ENCODE measurements around the gene VPS50. TPM values are rescaled to one million over a fixed set of nuclear protein-coding genes. Genes with fewer than 3 reads are reported as not detected.

Gene VPS50
- total and polyA plus RNA-seq, 2 donors (not counting 1 experiment from before 2014, with no cell fraction given) = 9.4 to 54.1 TPM

GRCh38 chr7:93307131-93307660, 75.0 kb downstream of the VPS50 start:
- CTCF ChIA-PET = no interaction called here
- H3K4me1 Mint-ChIP-seq = no peaks in the 10 kb centered on the region
- POLR2A ChIA-PET = no interaction called here
- no peak overlapping the region for H3K4me3 Mint-ChIP-seq
- Histone ChIP-seq H3K9ac (ENCODE audit: low read length) (no peak overlapping the region), H3K4me3 (ENCODE audit: control extremely low read depth in 1 of 5, extremely low read depth in 1 of 5, insufficient read depth in 1 of 5, low read depth in 2 of 5, low read length in 4 of 5) (no peak overlapping the region), H3K27ac (ENCODE audit: low read length in 2 of 2) (no peak overlapping the region), H2AFZ (ENCODE audit: insufficient read depth, low read depth, low read length, poor library complexity, severe bottlenecking) (no peak overlapping the region), H3K9me3 (ENCODE audit: control extremely low read depth in 1 of 3, control insufficient read depth in 2 of 3, insufficient read depth in 1 of 3, low read length in 2 of 3) (no peaks in the 10 kb centered on the region), H3K4me1 (ENCODE audit: control insufficient read depth in 2 of 2, insufficient read depth in 2 of 2, low read length in 2 of 2) (no peaks in the 10 kb centered on the region), H3K36me3 (replicated peaks in 1 of 2; ENCODE audit: control extremely low read depth in 1 of 2, control insufficient read depth in 1 of 2, extremely low read depth in 1 of 2, insufficient read depth in 2 of 2, low read length in 1 of 2) (peaks cover 13 to 14% of the 10 kb centered on the region in 2 experiments), H3K4me2 (replicated peaks; ENCODE audit: low read depth, low read length, poor library complexity, severe bottlenecking) (no peak overlapping the region), H3K79me2 (ENCODE audit: control insufficient read depth, insufficient read depth, low read length) (no peaks in the 10 kb centered on the region), H4K20me1 (ENCODE audit: control insufficient read depth, insufficient read depth, low read length, poor library complexity, severe bottlenecking) (no peaks in the 10 kb centered on the region), H3K27me3 (replicated peaks in 1 of 4; ENCODE audit: control extremely low read depth in 1 of 4, control insufficient read depth in 3 of 4, insufficient read depth in 4 of 4, low read length in 3 of 4) (no peaks in the 10 kb centered on the region)
- DNase-seq (no peak), ATAC-seq (ENCODE audit: low read depth) (no peak)
- no peak overlapping the region for H3K27ac Mint-ChIP-seq
- no peak for TF ChIP-seq EZH2 (IDR thresholded peaks at IDR 0.05; ENCODE audit: borderline replicate concordance, insufficient read depth, low read depth, low read length, poor library complexity, severe bottlenecking)
- TF ChIP-seq, protein P1, sequence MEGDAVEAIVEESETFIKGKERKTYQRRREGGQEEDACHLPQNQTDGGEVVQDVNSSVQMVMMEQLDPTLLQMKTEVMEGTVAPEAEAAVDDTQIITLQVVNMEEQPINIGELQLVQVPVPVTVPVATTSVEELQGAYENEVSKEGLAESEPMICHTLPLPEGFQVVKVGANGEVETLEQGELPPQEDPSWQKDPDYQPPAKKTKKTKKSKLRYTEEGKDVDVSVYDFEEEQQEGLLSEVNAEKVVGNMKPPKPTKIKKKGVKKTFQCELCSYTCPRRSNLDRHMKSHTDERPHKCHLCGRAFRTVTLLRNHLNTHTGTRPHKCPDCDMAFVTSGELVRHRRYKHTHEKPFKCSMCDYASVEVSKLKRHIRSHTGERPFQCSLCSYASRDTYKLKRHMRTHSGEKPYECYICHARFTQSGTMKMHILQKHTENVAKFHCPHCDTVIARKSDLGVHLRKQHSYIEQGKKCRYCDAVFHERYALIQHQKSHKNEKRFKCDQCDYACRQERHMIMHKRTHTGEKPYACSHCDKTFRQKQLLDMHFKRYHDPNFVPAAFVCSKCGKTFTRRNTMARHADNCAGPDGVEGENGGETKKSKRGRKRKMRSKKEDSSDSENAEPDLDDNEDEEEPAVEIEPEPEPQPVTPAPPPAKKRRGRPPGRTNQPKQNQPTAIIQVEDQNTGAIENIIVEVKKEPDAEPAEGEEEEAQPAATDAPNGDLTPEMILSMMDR (IDR thresholded peaks at IDR 0.05) = no peak
- intact Hi-C loops (cut with micrococcal nuclease) = no loop called here
- WGBS (ENCODE audit: insufficient coverage) = 100% methylated on average over 3 of the region's 5 CpGs
- no peaks in the 10 kb centered on the region for H3K27me3 Mint-ChIP-seq
- H3K9me3 Mint-ChIP-seq (ENCODE audit: insufficient read depth) = no peaks in the 10 kb centered on the region

GRCh38 chr7:93307943-93308342, 75.8 kb downstream of the VPS50 start:
- no peaks in the 10 kb centered on the region for H3K27me3 ChIP-seq (replicated peaks in 1 of 4; ENCODE audit: control extremely low read depth in 1 of 4, control insufficient read depth in 3 of 4, insufficient read depth in 4 of 4, low read length in 3 of 4)
- DNase-seq (no peak), ATAC-seq (ENCODE audit: low read depth) (no peak)
- no peaks in the 10 kb centered on the region for H3K4me1 ChIP-seq (ENCODE audit: control insufficient read depth in 2 of 2, insufficient read depth in 2 of 2, low read length in 2 of 2)
- H3K9ac ChIP-seq (ENCODE audit: low read length) = no peak overlapping the region
- no peaks in the 10 kb centered on the region for H3K79me2 ChIP-seq (ENCODE audit: control insufficient read depth, insufficient read depth, low read length)
- no peak overlapping the region for H3K4me3 ChIP-seq (ENCODE audit: control extremely low read depth in 1 of 5, extremely low read depth in 1 of 5, insufficient read depth in 1 of 5, low read depth in 2 of 5, low read length in 4 of 5)
- ChIA-PET CTCF (no interaction called here), POLR2A (no interaction called here)
- TF ChIP-seq, protein P1 (IDR thresholded peaks at IDR 0.05) = no peak
- no peak for TF ChIP-seq EZH2 (IDR thresholded peaks at IDR 0.05; ENCODE audit: borderline replicate concordance, insufficient read depth, low read depth, low read length, poor library complexity, severe bottlenecking)
- H3K4me2 ChIP-seq (replicated peaks; ENCODE audit: low read depth, low read length, poor library complexity, severe bottlenecking) = no peak overlapping the region
- WGBS (ENCODE audit: insufficient coverage) = no CpG with 5 or more reads among the region's 1 CpG
- H3K9me3 ChIP-seq (ENCODE audit: control extremely low read depth in 1 of 3, control insufficient read depth in 2 of 3, insufficient read depth in 1 of 3, low read length in 2 of 3) = no peaks in the 10 kb centered on the region
- intact Hi-C loops (cut with micrococcal nuclease) = no loop called here
- Mint-ChIP-seq H3K27me3 (no peaks in the 10 kb centered on the region), H3K9me3 (ENCODE audit: insufficient read depth) (no peaks in the 10 kb centered on the region), H3K4me1 (no peaks in the 10 kb centered on the region), H3K4me3 (no peak overlapping the region), H3K27ac (no peak overlapping the region)
- H3K36me3 ChIP-seq (replicated peaks in 1 of 2; ENCODE audit: control extremely low read depth in 1 of 2, control insufficient read depth in 1 of 2, extremely low read depth in 1 of 2, insufficient read depth in 2 of 2, low read length in 1 of 2) = peaks cover 13 to 20% of the 10 kb centered on the region in 2 experiments
- no peak overlapping the region for H3K27ac ChIP-seq (ENCODE audit: low read length in 2 of 2)
- H4K20me1 ChIP-seq (ENCODE audit: control insufficient read depth, insufficient read depth, low read length, poor library complexity, severe bottlenecking) = no peaks in the 10 kb centered on the region
- H2AFZ ChIP-seq (ENCODE audit: insufficient read depth, low read depth, low read length, poor library complexity, severe bottlenecking) = no peak overlapping the region
